ENCODE measurements around the gene PDZD8.

The PDZD8 gene

DNA sequence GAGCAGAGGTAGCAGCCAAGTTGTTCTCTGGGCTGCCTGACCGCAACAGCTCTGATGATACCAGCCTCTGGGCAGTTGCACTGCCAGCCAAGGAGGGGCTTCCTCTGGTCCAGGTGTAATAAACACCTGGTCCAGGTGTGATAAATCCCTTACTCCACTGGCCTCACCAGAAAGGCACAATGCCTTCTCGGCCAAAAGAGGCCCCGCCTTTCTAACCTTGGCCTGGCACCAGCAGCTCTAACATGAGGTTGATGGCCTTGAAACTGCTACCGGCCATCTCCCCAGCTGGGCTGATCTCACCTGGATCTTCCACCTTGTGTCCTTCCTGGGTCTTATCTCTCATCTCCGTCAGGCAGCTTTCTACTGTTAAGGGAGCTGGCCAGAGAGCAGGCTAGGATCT lies 45.5 kb upstream of the PDZD8 start:
- H3K14ac ChIP-seq (ENCODE audit: low read length), result no peak overlapping the region
- no CpG with 5 or more reads among the region's 5 CpGs for WGBS, 2 donors (ENCODE audit: extremely low coverage in 2 of 2, insufficient read length in 2 of 2, insufficient replicate concordance in 1 of 2)

DNA sequence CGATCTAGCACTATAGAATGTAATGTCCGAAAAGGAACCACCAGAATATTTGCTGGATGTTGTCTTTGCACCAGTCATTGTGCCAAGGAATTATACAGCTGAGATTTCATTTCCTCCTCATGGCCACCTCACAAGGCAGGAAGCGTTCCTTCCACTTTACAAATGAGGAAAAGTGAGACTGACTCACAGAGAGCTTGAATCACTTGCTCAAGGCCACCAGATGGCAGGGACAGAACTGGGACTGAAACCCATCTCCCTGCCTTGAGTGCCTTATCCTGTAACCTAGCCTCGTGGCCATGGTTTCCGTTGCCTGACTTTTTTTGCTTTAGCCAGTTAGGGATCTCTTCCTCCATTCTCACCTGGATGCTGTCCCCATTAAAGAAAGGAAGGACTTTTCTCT lies 44.7 kb upstream of the PDZD8 start:
- WGBS, 2 donors (ENCODE audit: extremely low coverage in 2 of 2, insufficient read length in 2 of 2, insufficient replicate concordance in 1 of 2), result no CpG with 5 or more reads among the region's 5 CpGs

More for the DNA sequence above, 45.5 kb upstream of the PDZD8 start:
- H3K23ac ChIP-seq (ENCODE audit: low read depth, low read length, poor library complexity), result no peak overlapping the region
- H3K79me1 ChIP-seq (ENCODE audit: low read depth, low read length), result no peaks in the 10 kb centered on the region
- no peak overlapping the region for H2BK5ac ChIP-seq (ENCODE audit: low read length)
- no peak overlapping the region for H3K4me2 ChIP-seq (ENCODE audit: insufficient read depth, low read length, poor library complexity, severe bottlenecking)
- H3K27me3 ChIP-seq (ENCODE audit: control insufficient read depth in 3 of 3, insufficient read depth in 3 of 3, low read depth in 1 of 3, low read length in 3 of 3), result peaks cover 0 to 12% (median 0%) of the 10 kb centered on the region in 3 experiments
- peak overlapping the region; percentile 1 for H2BK15ac ChIP-seq (ENCODE audit: low read length)
- no peak overlapping the region for H3K4ac ChIP-seq (ENCODE audit: low read length)
- no peak overlapping the region for H2BK12ac ChIP-seq (ENCODE audit: low read length)
- no peak overlapping the region for H2AFZ ChIP-seq (ENCODE audit: low read length)
- no peaks in the 10 kb centered on the region for H3K9me3 ChIP-seq (replicated peaks in 1 of 2; ENCODE audit: control insufficient read depth in 2 of 2, insufficient read depth in 1 of 2, low read depth in 1 of 2, low read length in 2 of 2)
- no peak overlapping the region for H2BK120ac ChIP-seq (ENCODE audit: low read depth, low read length)
- H2AK5ac ChIP-seq (ENCODE audit: low read depth, low read length), result peak overlapping the region; percentile 13
- peaks cover 4 to 11% of the 10 kb centered on the region in 2 donors for H3K4me1 ChIP-seq (ENCODE audit: control insufficient read depth in 2 of 2, insufficient read depth in 1 of 2, low read depth in 1 of 2, low read length in 2 of 2)
- DNase-seq (ENCODE audit: low spot score), result no peak
- H4K91ac ChIP-seq (ENCODE audit: low read depth, low read length, poor library complexity), result no peak overlapping the region
- no peak overlapping the region for H4K8ac ChIP-seq (ENCODE audit: low read depth, low read length)
- H3K18ac ChIP-seq (ENCODE audit: low read length), result no peak overlapping the region
- no peak overlapping the region for H3K9ac ChIP-seq (ENCODE audit: low read depth, low read length, poor library complexity)
- no peak overlapping the region for H3K4me3 ChIP-seq (ENCODE audit: low read length in 2 of 2)
- H3K27ac ChIP-seq (replicated peaks; ENCODE audit: low read length), result no peak overlapping the region
- no peaks in the 10 kb centered on the region for H3K36me3 ChIP-seq (replicated peaks in 1 of 2; ENCODE audit: control insufficient read depth in 2 of 2, insufficient read depth in 2 of 2, low read length in 2 of 2)

DNA sequence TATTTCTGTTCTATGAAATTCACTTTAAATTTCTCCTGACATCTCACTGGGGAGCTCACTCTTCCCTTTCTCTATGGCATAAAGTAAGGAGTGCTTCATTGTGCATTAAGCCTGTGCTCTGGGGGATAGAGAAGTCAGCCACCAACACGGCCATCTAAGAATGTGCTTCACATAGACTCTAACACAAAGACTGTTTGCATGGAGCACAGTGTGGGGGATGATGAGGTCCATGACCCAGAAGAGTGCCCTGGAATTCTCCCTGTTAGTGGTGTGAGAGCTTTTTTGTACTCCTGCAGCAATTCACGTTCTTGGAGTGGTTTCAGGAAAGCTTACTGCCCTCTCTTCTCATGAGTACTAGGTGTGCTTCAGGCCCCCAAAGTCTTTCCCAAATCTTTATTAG lies 43.9 kb upstream of the PDZD8 start:
- Histone ChIP-seq H2BK120ac (ENCODE audit: low read depth, low read length) (no peak overlapping the region), H2BK15ac (ENCODE audit: low read length) (no peak overlapping the region), H2AFZ (ENCODE audit: low read length) (no peak overlapping the region), H3K9ac (ENCODE audit: low read depth, low read length, poor library complexity) (no peak overlapping the region), H3K36me3 (replicated peaks in 1 of 2; ENCODE audit: control insufficient read depth in 2 of 2, insufficient read depth in 2 of 2, low read length in 2 of 2) (no peaks in the 10 kb centered on the region), H3K79me1 (ENCODE audit: low read depth, low read length) (no peaks in the 10 kb centered on the region), H3K18ac (ENCODE audit: low read length) (no peak overlapping the region), H3K14ac (ENCODE audit: low read length) (no peak overlapping the region), H3K27me3 (ENCODE audit: control insufficient read depth in 3 of 3, insufficient read depth in 3 of 3, low read depth in 1 of 3, low read length in 3 of 3) (peaks cover 0 to 16% (median 0%) of the 10 kb centered on the region in 3 experiments), H3K23ac (ENCODE audit: low read depth, low read length, poor library complexity) (no peak overlapping the region), H3K4me3 (ENCODE audit: low read length in 2 of 2) (no peak overlapping the region), H3K27ac (replicated peaks; ENCODE audit: low read length) (peak overlapping the region; percentile 10), H3K4ac (ENCODE audit: low read length) (no peak overlapping the region), H3K9me3 (replicated peaks in 1 of 2; ENCODE audit: control insufficient read depth in 2 of 2, insufficient read depth in 1 of 2, low read depth in 1 of 2, low read length in 2 of 2) (no peaks in the 10 kb centered on the region), H3K4me2 (ENCODE audit: insufficient read depth, low read length, poor library complexity, severe bottlenecking) (no peak overlapping the region), H2BK12ac (ENCODE audit: low read length) (no peak overlapping the region), H2AK5ac (ENCODE audit: low read depth, low read length) (no peak overlapping the region), H4K8ac (ENCODE audit: low read depth, low read length) (no peak overlapping the region), H3K4me1 (ENCODE audit: control insufficient read depth in 2 of 2, insufficient read depth in 1 of 2, low read depth in 1 of 2, low read length in 2 of 2) (peaks cover 0 to 5% of the 10 kb centered on the region in 2 donors), H4K91ac (ENCODE audit: low read depth, low read length, poor library complexity) (no peak overlapping the region), H2BK5ac (ENCODE audit: low read length) (no peak overlapping the region)
- no peak for DNase-seq (ENCODE audit: low spot score)
- WGBS, 2 donors (ENCODE audit: extremely low coverage in 2 of 2, insufficient read length in 2 of 2, insufficient replicate concordance in 1 of 2), result no CpG with 5 or more reads among the region's 2 CpGs

More for the DNA sequence above, 44.7 kb upstream of the PDZD8 start:
- Histone ChIP-seq H2BK15ac (ENCODE audit: low read length) (no peak overlapping the region), H3K9ac (ENCODE audit: low read depth, low read length, poor library complexity) (no peak overlapping the region), H3K4ac (ENCODE audit: low read length) (no peak overlapping the region), H3K79me1 (ENCODE audit: low read depth, low read length) (no peaks in the 10 kb centered on the region), H4K8ac (ENCODE audit: low read depth, low read length) (no peak overlapping the region), H3K27ac (replicated peaks; ENCODE audit: low read length) (no peak overlapping the region), H2BK5ac (ENCODE audit: low read length) (no peak overlapping the region), H3K4me3 (ENCODE audit: low read length in 2 of 2) (no peak overlapping the region), H3K23ac (ENCODE audit: low read depth, low read length, poor library complexity) (no peak overlapping the region), H2AK5ac (ENCODE audit: low read depth, low read length) (no peak overlapping the region), H2BK12ac (ENCODE audit: low read length) (no peak overlapping the region), H4K91ac (ENCODE audit: low read depth, low read length, poor library complexity) (no peak overlapping the region), H2AFZ (ENCODE audit: low read length) (no peak overlapping the region), H3K4me1 (ENCODE audit: control insufficient read depth in 2 of 2, insufficient read depth in 1 of 2, low read depth in 1 of 2, low read length in 2 of 2) (peaks cover 2 to 7% of the 10 kb centered on the region in 2 donors), H3K36me3 (replicated peaks in 1 of 2; ENCODE audit: control insufficient read depth in 2 of 2, insufficient read depth in 2 of 2, low read length in 2 of 2) (no peaks in the 10 kb centered on the region), H3K14ac (ENCODE audit: low read length) (no peak overlapping the region), H2BK120ac (ENCODE audit: low read depth, low read length) (no peak overlapping the region), H3K4me2 (ENCODE audit: insufficient read depth, low read length, poor library complexity, severe bottlenecking) (no peak overlapping the region), H3K27me3 (ENCODE audit: control insufficient read depth in 3 of 3, insufficient read depth in 3 of 3, low read depth in 1 of 3, low read length in 3 of 3) (peaks cover 0 to 16% (median 0%) of the 10 kb centered on the region in 3 experiments), H3K18ac (ENCODE audit: low read length) (no peak overlapping the region), H3K9me3 (replicated peaks in 1 of 2; ENCODE audit: control insufficient read depth in 2 of 2, insufficient read depth in 1 of 2, low read depth in 1 of 2, low read length in 2 of 2) (no peaks in the 10 kb centered on the region)
- DNase-seq (ENCODE audit: low spot score), result no peak

DNA sequence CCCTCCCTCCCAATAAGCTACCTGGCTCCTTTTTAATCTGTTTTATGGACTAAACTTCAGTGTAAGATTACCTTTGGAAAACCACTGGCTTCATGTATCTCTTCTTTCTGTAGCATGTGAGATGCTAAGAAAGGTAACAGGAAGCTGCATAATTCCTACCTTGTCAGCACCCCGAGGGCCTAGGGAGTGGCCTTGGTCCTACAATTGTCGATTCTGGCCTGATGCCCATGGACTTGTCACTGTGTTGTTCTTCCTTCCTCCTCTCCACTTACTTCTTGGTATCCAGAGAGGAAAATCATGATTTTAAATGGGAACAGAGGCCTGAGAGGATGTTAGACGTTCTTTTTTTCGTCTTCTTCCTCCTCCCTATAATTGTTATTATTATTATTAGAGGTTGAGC lies 42.9 kb upstream of the PDZD8 start:
- Histone ChIP-seq H4K8ac (ENCODE audit: low read depth, low read length) (no peak overlapping the region), H2AK5ac (ENCODE audit: low read depth, low read length) (no peak overlapping the region), H3K9me3 (replicated peaks in 1 of 2; ENCODE audit: control insufficient read depth in 2 of 2, insufficient read depth in 1 of 2, low read depth in 1 of 2, low read length in 2 of 2) (no peaks in the 10 kb centered on the region), H2BK12ac (ENCODE audit: low read length) (no peak overlapping the region), H3K4me1 (ENCODE audit: control insufficient read depth in 2 of 2, insufficient read depth in 1 of 2, low read depth in 1 of 2, low read length in 2 of 2) (peaks cover 0 to 5% of the 10 kb centered on the region in 2 donors), H3K79me1 (ENCODE audit: low read depth, low read length) (no peaks in the 10 kb centered on the region), H3K4me3 (ENCODE audit: low read length in 2 of 2) (no peak overlapping the region), H3K9ac (ENCODE audit: low read depth, low read length, poor library complexity) (no peak overlapping the region), H3K4me2 (ENCODE audit: insufficient read depth, low read length, poor library complexity, severe bottlenecking) (no peak overlapping the region), H3K36me3 (replicated peaks in 1 of 2; ENCODE audit: control insufficient read depth in 2 of 2, insufficient read depth in 2 of 2, low read length in 2 of 2) (no peaks in the 10 kb centered on the region), H2BK120ac (ENCODE audit: low read depth, low read length) (no peak overlapping the region), H3K27ac (replicated peaks; ENCODE audit: low read length) (no peak overlapping the region), H3K4ac (ENCODE audit: low read length) (no peak overlapping the region), H2BK15ac (ENCODE audit: low read length) (no peak overlapping the region), H3K18ac (ENCODE audit: low read length) (no peak overlapping the region), H3K14ac (ENCODE audit: low read length) (no peak overlapping the region), H2AFZ (ENCODE audit: low read length) (no peak overlapping the region), H3K27me3 (ENCODE audit: control insufficient read depth in 3 of 3, insufficient read depth in 3 of 3, low read depth in 1 of 3, low read length in 3 of 3) (peaks cover 0 to 16% (median 0%) of the 10 kb centered on the region in 3 experiments), H3K23ac (ENCODE audit: low read depth, low read length, poor library complexity) (no peak overlapping the region), H4K91ac (ENCODE audit: low read depth, low read length, poor library complexity) (no peak overlapping the region), H2BK5ac (ENCODE audit: low read length) (no peak overlapping the region)
- DNase-seq (ENCODE audit: low spot score), result no peak
- no CpG with 5 or more reads among the region's 4 CpGs for WGBS, 2 donors (ENCODE audit: extremely low coverage in 2 of 2, insufficient read length in 2 of 2, insufficient replicate concordance in 1 of 2)
